CD1c-positive myeloid dendritic cell (primary cell): ENCODE results near the gene TH.

ENCODE experiments used
- DNase-seq: peaks from one replicate; pipeline ENCODE4 v3.0.0-alpha.2; 2016; ENCODE audit errors: extremely low spot score

Gene TH

DNA sequence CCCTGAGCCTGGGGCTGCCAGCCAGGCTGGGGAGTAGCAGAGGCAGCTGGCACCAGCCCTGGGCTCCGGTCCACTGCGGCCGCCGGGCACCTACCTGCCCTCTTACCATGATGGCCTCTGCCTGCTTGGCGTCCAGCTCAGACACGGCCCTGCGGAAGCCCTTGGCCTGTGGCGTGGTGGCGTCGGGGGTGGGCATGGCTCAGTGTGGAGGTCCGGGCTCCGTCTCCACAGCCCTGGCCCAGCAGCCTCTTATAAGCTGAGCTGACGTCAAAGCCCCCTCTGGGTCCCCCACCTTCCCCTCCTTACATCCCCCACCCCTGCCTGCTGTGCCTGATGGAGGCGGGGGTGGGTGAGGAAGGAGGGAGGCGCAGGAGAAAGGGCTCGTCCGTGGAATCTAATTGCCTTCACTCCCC, at the start of gene TH:
TSS of gene TH (minus strand) at position 225 of the 413 bp plus-strand sequence. CDS start at position 196, 29 bp downstream.
- no peak for DNase-seq

DNA sequence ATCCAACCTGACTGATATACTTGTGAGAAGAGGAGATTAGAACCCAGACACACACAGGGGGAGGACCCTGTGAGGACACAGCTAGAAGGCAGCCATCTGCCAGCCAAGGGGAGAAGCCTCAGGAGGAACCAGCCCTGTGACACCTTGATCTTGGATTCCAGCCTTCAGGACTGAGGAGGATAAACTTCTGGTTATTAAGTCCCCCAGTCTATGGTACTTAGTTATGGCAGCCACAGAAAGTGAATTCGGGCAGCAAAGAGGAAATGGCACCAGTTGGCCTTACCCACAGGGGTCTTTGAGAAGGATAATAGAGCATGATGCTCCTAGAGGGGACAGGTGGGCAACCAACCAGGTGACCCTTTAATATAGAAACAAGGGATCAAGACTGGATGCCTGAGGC, 49.4 kb upstream of the TH start:
- DNase-seq, result no peak

DNA sequence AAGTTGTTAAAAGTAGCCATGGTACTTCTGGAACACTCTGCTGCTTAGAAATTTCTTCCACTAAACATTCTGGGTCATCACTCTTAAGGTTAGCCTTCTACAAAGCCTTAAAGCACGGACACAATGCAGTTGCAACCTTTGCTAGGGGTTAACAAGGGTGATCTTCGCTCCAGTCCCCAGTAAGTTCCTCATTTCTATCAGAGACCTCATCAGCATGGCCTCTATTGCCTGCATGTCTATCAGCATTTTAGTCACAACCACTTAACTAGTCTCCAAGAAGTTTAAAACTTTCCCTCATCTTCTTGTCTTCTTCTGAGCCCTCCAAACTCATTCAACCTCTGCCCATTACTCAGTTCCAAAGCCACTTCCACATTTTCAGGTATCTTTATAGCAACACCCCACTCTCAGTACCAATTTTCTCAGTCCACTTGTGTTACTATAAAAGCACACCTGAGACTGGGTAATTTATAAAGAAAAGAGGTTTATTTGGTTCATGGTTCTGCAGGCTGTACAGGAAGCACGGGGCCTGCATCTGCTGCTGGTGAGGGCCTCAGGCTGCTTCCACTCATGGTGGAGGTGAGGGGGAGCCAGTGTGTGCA, 48.7 kb upstream of the TH start:
- peak; percentile 12 for DNase-seq

DNA sequence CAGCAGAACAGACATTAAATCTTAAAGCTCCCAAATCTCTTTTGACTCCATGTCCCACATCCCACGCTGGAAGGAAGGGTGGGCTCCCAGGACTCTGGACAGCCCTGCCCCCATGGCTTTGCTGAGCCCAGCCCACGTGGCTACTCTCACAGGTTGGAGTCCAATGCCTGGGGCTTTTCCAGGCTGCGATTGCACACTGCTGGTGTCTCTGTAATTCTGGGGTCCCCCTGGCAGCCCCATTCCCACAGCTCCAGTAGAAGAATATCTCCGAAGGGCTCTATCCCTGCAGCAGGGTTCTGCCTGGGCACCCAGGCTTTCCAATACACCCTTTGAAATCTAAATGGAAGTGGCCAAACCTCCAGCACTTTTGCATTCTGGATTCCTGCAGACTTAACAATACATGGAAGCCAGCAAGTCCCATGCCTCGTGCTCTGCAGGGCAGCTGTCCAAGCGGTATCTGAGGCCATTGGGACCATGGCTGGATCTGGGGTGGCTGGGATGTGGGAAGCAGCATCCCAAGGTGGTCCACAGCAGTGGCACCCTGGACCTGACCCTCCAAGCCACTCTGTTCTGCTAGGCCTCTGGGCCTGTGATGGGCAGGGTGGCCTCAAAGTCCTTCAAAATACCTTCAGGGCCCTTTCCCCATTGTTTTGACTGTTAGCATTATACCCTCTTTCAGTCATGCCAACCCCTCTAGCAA, 47.9 kb upstream of the TH start:
- DNase-seq, result no peak

DNA sequence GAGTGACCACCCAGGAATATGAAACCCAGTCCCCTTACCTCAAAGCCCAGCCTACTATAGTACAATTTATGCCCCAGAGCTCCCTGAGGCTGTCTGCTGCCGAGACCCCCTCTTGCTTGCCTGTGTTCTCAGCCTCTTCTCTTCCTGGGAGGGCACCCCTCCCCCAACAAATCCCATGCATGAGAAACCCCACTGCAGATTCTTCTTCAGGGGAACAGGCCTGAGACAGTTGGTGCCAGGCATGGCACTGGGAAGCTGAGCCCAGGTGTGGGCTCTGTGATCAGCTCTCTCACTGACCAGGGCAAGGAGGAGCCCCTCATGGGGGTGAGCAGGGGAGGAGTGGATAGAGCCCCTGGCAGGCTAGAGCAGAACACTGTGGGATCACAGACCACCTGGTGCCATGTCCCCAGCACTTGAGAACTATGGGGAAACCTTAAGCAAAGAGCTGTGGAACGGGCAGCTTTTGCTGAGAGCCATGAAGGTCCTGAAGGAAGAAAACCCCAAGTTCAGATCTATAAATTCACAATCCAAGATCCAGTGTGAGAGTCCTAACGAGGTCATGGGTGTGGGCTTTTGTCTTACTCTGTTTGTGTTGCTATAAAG, 46.5 kb upstream of the TH start:
- DNase-seq, result no peak

DNA sequence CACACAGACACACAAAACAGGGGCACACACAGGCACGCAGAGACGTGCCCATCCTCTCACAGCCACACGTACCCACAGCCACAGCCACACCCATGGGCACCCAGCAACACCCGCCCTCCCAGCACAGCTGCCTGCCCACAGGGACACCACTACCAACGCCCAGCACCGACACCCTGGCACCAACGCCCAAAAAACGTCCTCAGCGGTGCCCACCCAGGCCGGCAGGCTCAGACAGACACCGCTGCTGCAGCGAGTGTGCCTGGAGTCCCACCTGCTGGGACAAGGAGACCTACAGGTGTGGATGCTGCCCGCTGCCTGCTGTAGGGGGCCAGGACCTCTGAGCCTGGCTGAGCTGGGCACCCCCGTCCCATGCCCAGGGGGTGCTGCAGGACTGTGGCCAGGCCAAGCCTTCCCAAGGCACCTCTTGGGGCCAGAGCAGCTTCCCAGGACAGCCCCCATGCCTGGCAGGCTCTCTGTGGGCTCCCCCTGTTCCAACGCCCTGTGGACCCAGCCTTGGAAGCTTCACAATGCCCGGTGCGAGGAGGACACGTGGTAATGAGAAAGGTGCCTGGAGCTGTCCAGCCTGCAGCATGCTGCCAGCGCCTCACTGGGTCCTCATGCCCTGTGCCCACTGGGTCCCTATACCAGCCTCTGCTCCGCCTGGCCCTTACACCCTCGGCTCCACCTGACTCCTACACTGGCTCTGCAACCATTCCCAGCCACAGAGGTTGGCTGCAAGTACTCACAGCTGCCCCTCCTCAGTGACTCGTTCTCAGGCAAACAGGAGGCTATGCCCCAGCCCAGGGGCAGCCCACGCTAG, 45.8 kb upstream of the TH start:
- no peak for DNase-seq

DNA sequence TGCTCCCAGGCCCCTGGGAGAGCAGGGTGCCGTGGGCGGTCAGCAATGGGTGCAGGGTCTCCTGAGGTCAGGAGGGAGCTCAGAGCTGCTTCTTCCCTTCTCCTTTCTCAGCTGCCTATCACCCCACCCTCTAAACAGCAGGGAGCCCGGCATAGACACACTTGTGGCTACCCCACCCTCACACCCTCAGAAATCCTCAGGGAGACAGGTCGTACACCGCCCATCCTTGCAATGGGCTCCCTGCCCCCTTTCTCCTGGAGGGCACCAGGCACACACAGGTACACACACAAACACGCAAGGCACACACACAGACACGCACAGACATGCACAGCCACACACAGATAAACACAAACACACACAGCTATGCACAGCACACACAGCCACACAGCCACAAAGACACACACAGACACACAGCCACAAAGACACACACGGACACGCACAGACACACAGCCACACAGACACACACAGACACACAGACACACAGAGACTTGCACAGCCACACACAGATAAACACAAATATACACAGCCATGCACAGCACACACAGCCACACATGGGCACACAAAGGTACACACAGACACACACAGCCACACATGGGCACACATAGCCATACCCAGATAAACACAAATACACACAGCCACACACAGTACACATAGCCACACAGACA, 44.9 kb upstream of the TH start:
- no peak for DNase-seq

DNA sequence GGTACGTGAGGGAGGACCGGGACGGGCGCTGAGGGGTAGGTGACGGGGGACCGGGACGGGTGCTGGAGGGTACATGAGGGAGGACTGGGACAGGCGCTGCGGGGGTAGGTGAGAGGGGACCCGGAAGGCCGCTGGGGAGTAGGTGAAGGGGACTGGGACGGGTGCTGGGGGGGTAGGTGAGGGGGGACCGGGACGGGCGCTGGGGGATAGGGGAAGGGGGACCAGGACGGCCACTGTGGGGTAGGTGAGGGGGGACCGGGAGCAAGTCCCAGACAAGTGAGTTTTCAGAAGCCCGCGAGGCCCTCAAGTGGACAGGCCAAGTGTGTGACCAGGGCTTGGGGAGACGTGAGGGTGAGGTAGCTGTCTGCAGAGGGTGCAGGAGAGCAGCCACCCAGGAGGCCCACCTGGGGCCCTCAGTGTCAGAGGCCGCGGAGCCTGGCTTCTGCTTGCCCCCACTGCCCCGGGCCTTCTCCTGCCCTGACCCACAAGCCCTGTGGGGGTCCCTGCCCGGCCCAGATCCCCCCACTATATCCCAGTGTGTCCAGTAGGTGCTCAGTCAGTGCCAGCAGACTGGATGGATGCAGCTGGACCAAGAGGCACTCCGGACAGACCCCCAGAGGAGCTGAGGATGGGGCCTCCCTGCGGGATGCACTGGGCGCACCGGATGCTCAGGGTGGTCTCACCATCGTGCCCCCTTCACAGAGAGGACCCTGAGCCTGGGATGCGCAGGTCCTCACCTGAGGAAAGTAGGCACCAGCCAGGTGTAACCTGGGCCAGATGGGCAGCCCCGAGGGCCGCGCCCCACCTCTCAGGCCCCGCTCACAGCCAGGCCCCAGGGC, 44.2 kb upstream of the TH start:
- DNase-seq, result no peak

DNA sequence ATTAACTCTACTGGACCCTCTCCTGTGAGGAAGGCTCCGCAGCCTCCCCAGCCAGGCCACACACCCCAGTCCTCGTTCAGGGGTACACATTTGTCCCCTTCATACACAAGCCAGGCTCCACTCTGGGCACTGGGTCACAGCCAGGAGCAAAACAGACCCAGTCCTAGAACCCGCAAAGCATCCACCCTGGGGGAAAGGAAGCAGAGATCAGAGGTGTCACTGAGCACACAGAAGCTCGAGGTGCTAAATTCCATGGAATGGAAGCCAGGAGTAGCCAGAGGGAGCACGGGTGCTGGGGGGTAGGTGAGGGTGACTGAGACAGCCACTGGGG, 43.6 kb upstream of the TH start:
- DNase-seq, result no peak

DNA sequence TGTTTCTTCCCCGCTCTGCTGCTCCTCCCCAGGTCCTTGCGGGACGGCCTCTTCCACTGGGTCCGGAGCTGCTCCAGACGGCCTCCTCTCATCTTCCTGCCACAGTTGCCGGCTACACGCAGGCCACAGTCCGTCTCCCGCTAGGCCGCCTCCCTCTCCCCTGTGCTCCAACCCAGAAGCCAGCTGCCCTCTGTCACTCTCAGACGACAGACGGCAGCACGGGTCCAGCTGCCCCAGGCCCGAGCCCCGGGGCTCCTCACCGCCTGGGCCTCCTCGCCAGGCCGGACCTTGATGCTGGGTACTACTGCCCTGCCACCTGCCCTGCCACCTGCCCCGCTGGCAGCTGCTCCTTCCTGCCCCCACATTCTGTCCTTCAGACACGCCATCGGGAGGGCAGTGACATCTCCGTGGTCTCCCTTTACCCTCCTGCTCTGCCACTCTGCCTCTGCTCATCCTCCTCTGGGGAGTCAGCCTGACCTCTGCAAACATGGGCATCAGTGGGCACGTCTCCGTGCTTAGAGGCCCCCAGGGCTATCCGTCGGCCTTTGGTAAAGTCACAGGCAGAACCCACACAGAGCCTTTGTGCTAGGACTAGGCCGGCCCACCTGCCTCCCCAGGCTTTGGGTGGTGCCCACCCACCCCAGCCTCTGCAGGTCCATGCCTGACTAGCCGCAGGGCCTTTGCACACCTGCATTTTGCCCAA, 43.1 kb upstream of the TH start:
- DNase-seq, result no peak

DNA sequence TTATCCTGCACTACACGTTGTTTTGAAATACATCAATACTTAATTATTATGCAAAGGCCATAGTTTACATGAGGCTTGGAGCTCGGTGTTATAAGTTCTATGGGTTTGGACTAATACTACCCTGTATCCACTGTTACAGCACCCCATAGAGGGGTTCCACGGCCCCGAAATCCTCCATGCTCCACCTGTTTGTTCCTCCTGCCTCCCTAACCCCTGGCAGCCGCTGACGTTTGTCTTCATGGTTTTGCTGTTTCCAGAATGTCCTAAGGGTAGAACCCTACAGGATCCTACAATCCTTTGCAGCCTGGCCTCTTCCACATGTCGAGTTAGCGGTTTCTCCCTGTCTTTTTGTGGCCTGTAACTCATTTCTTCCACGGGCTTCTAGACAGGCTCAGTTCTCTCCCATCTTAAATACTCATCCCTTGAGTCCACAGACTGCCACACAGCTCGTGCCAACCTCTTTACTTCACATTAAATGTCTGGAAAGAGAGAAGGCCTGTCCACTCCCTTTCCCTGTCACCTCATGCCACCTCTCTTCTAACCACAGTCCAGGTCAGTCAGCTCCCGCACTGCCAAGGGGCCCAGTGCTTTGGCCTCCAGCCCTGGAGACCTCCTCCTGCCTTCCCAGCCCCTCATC, 42.4 kb upstream of the TH start:
- DNase-seq, result no peak

DNA sequence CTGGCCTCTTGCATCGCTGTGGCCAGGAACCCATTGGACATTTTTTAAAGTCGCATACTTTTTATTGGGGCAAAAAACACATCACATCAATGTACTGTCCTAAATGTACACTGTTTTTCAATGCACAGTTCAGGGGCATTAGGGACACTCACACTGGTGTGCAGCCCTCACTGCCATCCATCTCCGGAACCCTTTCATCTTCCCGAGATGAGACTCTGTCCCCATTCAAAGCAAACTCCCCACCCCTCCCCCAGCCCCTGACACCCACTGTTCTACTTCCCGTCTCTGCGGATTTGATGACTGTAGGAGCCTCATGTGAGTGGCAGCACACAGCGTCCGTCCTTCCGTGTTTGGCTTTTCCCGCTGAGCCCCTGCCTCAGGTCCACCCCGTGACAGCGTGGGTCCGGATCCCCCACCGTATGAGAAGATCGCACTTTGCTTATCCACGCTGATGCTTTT, 41.8 kb upstream of the TH start:
- peak; percentile 48 for DNase-seq

DNA sequence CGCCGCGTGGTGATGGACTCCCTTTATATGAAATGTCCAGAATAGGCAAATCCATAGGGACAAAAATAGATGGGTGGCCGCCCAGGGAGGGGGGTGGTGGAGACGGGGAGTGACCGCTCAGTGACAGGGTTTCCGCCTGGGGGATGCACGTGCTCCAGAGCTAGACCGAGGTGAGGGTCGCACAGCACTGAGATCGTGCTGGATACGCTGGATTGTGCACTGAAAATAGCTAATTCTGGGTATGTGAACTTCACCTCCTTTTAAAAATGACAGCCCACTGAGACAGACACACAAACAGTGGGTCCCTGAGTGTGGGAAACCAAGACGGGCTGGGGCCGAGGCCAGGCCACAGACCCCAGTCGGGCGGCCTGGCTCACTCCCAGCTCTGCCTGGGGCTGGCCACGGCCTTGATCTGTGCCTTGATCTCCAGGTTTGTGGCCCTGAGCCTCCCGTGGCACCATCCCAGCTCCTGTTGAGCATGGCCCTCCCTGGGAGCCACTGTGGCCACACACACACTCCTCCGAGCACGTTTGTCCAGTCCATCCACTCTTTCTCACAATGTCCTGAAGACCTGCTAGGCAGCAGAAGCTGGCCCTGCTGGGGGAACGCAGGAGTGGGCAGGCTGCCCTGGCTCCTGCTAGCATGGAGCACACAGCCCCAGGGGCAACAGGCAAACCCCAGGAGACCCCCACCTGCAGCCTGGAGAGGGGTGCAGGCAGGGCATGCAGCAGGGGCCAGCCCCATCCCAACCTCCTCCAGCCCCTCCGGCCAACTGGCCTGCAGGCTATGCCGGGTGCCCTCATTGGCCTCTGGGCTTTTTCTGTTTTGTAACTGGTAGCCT, 41.0 kb upstream of the TH start:
- DNase-seq, result no peak

DNA sequence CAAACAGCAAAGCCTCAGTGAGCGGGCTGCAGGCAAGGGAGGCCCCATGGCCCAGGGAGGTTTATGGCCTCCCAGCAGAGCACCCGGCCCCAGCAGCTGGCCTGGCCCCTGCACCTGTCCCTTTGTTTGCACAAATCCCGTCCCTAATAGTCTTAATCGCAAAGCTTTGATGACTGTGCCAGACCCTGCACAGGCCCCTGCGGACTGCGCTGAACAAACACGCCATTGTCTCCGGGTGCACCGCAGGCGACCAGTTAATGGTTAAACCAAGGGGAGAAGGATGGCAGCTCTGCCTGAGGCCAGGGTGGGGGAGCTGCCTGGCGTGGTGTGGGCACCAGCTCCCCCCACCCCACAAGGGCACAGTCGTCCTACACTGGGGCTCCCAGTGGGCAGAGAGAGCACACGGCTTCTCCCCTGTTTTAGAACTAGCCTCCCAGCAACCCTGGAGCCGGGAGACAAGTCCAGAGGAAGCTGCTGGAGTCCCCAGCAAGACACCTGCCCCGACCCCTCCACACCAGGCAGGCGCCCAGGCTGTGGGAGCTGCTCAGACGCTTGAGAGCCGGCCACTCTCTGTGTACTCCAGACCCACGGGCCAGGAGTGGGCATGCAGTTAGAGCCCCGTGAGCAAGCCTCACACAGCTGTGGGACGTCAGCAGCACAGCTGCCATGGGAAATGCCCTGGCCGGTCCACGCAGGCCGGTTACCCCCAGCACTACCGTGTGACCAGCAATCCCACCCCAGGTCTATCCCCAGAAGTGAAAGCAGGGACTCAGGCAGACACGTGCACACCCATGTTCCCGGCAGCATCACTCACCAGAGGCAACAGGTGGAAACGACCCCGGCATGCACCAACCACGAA, 39.7 kb upstream of the TH start:
- DNase-seq, result no peak

DNA sequence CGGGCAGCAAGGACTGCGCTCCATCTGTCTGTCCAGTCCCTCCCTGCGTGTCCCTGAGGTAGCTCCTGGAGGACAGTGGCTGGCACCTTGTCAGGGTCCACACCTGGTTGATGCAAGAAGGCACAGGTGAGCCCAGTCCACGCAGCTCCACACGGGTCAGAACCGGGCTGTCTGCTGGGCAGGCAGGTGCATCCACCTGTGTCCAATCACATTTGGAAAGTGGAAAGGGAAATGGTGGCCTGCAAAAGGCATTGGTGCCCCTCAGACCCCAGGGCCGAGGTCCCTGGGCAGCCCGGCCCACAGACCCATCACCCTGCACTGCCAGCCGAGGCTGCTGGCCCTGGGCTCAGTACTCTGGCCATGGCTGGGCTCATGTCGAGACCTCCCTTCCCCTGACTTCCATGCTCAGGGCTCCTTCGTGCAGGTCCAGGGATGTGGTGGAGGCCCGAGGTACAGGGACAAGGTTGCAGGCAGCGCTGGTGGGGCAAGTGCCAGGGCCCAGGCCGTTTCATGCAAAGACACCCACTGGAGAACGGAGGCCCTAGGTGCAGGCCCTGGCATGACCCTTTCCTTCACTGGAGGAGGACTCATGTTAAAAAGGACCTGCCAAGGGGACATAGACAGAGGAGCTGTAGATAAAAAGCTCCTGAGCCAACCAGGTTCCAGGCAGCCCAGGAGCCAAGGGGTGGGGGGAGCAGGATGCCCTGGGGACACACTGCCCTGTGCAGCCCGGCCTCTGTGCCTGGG, 38.9 kb upstream of the TH start:
- DNase-seq, result no peak

DNA sequence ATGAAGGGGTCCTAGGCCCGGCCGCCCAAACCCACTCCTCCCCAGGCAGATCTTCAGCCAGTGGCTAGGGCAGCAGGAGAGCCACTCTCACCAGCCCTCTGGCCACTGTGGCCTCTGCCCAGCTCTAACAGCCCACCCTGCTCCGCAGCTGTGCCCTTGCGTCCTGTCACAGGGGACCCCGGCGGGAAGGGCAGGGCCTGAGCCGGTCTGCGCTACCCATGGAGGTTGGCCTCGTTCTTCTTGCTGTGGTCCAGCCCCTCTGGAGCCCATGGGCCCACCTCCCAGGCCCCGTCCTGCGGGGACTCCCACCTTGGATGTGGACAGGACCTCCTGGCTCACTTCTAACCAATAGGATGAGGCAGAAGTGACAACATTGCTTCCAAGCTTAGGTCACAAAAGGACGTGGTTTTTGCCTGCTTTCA, 38.3 kb upstream of the TH start:
- DNase-seq, result no peak

DNA sequence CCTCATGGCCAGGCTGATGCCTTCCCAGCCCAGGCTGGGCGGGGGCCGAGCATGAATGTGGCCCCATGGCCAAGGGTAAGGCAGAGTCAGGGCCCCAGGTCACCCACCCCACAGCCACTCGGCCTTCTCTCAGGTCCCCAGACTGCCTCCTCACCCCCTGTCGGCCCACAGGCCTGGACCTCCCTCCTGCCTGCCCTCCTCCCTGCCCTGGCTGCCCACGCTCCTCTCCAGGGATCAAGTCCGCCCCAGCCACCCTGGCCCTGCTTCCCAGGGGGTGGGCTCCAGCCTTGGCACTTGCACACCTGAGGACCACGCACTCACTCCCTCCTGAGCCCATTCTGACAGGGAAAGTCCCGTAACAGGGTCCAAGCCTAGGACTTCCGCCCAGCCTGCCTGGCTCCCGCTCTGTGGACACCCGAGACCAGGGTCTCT, 37.8 kb upstream of the TH start:
- DNase-seq, result no peak
